ENCODE measurements around the gene NLRP4. TPM values are rescaled to one million over a fixed set of nuclear protein-coding genes. Genes with fewer than 3 reads are reported as not detected.

NLRP4 gene
- total and polyA plus RNA-seq, 2 of the 8 experiments (the other 6 are each of a cell fraction or from before 2014, with no cell fraction given): not detected

DNA sequence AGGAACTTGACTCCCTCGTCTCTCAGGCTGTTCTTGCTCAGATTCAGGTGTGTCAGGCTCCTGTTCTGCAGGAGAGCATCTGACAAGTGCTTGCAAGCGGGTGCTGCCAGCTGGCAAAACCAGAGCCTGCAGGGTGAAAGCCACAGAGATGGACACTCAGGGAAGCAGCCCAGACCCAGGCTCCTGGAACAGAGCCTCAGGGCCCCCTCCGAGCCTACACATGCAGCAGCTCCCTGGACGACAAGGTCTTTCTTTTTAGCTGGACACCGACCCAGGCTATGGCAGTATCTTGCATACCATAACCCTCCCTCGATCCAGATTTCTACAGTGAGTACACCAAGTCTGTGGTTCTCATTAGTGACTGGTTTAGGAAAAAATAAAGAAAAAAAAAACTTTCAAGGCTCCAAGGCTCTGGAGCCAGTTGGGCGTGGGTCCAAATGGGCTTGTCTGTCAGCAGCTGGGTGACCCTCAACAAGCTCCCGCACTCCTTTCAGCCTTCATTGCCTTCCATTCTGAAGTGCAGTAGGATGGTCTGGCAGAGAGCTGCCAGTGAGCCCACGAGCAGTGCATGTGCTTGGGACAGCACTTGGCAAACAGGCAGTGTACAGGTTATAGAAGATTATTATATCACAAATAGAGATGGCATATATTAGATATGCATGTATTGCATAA is 65.9 kb downstream of the NLRP4 start:
- Histone ChIP-seq H3K14ac (ENCODE audit: insufficient read length) (no peak overlapping the region), H3K27ac (ENCODE audit: low read depth, low read length) (no peak overlapping the region), H3K4me1 (replicated peaks in 1 of 4; ENCODE audit: control insufficient read depth in 3 of 4, insufficient read depth in 4 of 4, low read length in 3 of 4) (no peaks in the 10 kb centered on the region), H2AK5ac (ENCODE audit: low read depth, low read length) (no peak overlapping the region), H2BK5ac (ENCODE audit: low read depth, low read length) (no peak overlapping the region), H3K27me3 (replicated peaks in 1 of 4; ENCODE audit: control insufficient read depth in 3 of 4, extremely low read depth in 1 of 4, insufficient read depth in 3 of 4, low read length in 3 of 4) (no peaks in the 10 kb centered on the region), H4K8ac (ENCODE audit: extremely low read depth, insufficient read depth, low read length) (no peak overlapping the region), H4K91ac (replicated peaks; ENCODE audit: insufficient read length, low read length) (no peak overlapping the region), H3K23me2 (ENCODE audit: low read depth, low read length) (no peaks in the 10 kb centered on the region), H3K56ac (replicated peaks; ENCODE audit: insufficient read length, low read depth, low read length) (no peak overlapping the region), H3K36me3 (ENCODE audit: control insufficient read depth in 2 of 4, insufficient read depth in 4 of 4, low read length in 3 of 4) (no peaks in the 10 kb centered on the region), H3K79me1 (ENCODE audit: low read depth, low read length) (no peaks in the 10 kb centered on the region), H3K79me2 (ENCODE audit: control insufficient read depth in 1 of 2, insufficient read depth in 2 of 2, low read length in 2 of 2) (no peaks in the 10 kb centered on the region), H4K5ac (ENCODE audit: insufficient read length, low read depth, low read length) (no peak overlapping the region), H2BK20ac (ENCODE audit: low read length) (no peak overlapping the region), H2BK120ac (replicated peaks; ENCODE audit: low read depth, low read length) (no peak overlapping the region), H3K4me3 (ENCODE audit: extremely low read depth in 1 of 4, insufficient read depth in 2 of 4, low read depth in 3 of 4, low read length in 4 of 4) (no peak overlapping the region), H2BK15ac (ENCODE audit: low read length) (no peak overlapping the region), H3K4me2 (ENCODE audit: insufficient read depth in 1 of 2, low read depth in 2 of 2, low read length in 2 of 2) (no peak overlapping the region), H3K9me3 (ENCODE audit: insufficient read depth in 2 of 2, low read depth in 1 of 2, low read length in 1 of 2) (peaks cover 68 to 75% of the 10 kb centered on the region in 2 experiments), H4K20me1 (replicated peaks in 1 of 2; ENCODE audit: control insufficient read depth in 1 of 2, insufficient read depth in 2 of 2, low read length in 2 of 2) (no peaks in the 10 kb centered on the region), H2AFZ (ENCODE audit: low read length) (no peak overlapping the region), H3K9ac (replicated peaks in 1 of 4; ENCODE audit: extremely low read depth in 1 of 4, low read depth in 3 of 4, low read length in 3 of 4) (no peak overlapping the region), H3K18ac (ENCODE audit: extremely low read depth, low read length) (no peak overlapping the region), H3K4ac (replicated peaks; ENCODE audit: insufficient read length, low read depth, low read length) (no peak overlapping the region), H2BK12ac (ENCODE audit: low read depth, low read length) (no peak overlapping the region), H3K23ac (ENCODE audit: insufficient read length) (no peak overlapping the region)
- CTCF ChIA-PET (ENCODE audit: partially characterized antibody): interaction anchor here (0.6 kb wide), 1 partner anchor 70 kb away, joined by 3 read pairs; the partner anchor contains the start of gene NLRP11
- POLR2A ChIA-PET (ENCODE audit: partially characterized antibody): no interaction called here
- WGBS, 2 experiments (ENCODE audit: extremely low coverage in 1 of 2, insufficient coverage in 1 of 2, insufficient read length in 1 of 2, insufficient replicate concordance in 2 of 2, low coverage in 1 of 2, low lambda C conversion rate in 2 of 2, missing lambda C conversion rate in 1 of 2): 80% methylated on average over 9 of the region's 9 CpGs; no CpG with 5 or more reads in 1 of the 2 experiments
- DNase-seq (ENCODE audit: low read depth in 1 of 2, low spot score in 2 of 2): no peak
- no peak for FAIRE-seq
- TF ChIP-seq GABPA (IDR thresholded peaks at IDR 0.05; ENCODE audit: borderline replicate concordance, insufficient read depth, low read length) (no peak), EZH2 (IDR thresholded peaks at IDR 0.05; ENCODE audit: low read depth, low read length, severe bottlenecking) (no peak), CTBP2 (IDR thresholded peaks at IDR 0.05; ENCODE audit: borderline replicate concordance, insufficient read depth, insufficient read length, low read length) (no peak), HDAC2 (IDR thresholded peaks at IDR 0.05; ENCODE audit: borderline replicate concordance in 1 of 2, low read depth in 2 of 2, low read length in 2 of 2) (no peak), CHD2 (IDR thresholded peaks at IDR 0.05; ENCODE audit: low read length) (no peak), KDM1A (IDR thresholded peaks at IDR 0.05; ENCODE audit: borderline replicate concordance, low read length) (no peak), SUZ12 (IDR thresholded peaks at IDR 0.05; ENCODE audit: low read length) (no peak), CEBPB (IDR thresholded peaks at IDR 0.05; ENCODE audit: low read depth, low read length) (no peak), RFX5 (IDR thresholded peaks at IDR 0.05; ENCODE audit: borderline replicate concordance, low read depth, low read length) (no peak), TAF7 (optimal IDR thresholded peaks at IDR 0.05; ENCODE audit: borderline replicate concordance, low read depth, low read length) (no peak)
- TF ChIP-seq, protein P1, sequence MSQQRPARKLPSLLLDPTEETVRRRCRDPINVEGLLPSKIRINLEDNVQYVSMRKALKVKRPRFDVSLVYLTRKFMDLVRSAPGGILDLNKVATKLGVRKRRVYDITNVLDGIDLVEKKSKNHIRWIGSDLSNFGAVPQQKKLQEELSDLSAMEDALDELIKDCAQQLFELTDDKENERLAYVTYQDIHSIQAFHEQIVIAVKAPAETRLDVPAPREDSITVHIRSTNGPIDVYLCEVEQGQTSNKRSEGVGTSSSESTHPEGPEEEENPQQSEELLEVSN (IDR thresholded peaks at IDR 0.05): no peak

Data from H1 (cell line).